ENCODE data around the gene NANOG.
"Not testable (repeated sequence)": the region's sequence is repeated elsewhere in the genome, so short reads cannot be mapped to it uniquely, and the experiment has no call there.

Gene NANOG

DNA sequence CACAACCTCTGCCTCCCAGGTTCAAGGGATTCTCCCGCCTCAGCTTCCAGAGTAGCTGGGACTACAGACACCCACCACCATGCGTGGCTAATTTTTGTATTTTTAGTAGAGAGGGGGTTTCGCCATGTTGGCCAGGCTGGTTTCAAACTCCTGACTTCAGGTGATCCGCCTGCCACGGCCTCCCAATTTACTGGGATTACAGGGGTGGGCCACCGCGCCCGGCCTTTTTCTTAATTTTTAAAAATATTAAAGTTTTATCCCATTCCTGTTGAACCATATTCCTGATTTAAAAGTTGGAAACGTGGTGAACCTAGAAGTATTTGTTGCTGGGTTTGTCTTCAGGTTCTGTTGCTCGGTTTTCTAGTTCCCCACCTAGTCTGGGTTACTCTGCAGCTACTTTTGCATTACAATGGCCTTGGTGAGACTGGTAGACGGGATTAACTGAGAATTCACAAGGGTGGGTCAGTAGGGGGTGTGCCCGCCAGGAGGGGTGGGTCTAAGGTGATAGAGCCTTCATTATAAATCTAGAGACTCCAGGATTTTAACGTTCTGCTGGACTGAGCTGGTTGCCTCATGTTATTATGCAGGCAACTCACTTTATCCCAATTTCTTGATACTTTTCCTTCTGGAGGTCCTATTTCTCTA is at the start of gene NANOG:
Gene NANOG (plus strand): TSS at position 519 of the 645 bp plus-strand sequence. CDS start 213 bp downstream, outside the sequence.
- not testable (repeated sequence) for DNase-seq

DNA sequence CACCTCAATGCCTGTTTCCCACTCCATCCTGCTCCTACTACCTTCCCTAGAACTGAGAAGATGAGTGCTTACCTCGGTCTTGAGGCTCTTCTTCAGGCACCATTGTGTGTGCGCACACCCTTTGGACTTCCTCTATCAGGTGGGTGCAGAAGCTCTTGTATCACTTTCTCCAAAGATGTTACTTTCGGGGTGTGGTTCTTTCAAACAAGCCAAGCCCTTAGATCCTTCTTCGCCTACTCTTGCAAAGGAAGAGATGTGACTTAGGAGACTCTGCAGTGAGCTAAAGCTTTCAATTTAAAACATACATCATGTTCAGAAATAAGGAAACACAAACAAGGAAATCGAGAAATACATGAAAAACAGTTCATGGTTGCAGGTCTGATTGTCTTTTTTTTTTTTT is 42.0 kb upstream of the NANOG start, which contains the start of gene CLEC4C:
Gene CLEC4C (minus strand): TSS at position 130 of the 400 bp plus-strand sequence. CDS start 27 bp downstream, at position 103.
- no peak for DNase-seq

DNA sequence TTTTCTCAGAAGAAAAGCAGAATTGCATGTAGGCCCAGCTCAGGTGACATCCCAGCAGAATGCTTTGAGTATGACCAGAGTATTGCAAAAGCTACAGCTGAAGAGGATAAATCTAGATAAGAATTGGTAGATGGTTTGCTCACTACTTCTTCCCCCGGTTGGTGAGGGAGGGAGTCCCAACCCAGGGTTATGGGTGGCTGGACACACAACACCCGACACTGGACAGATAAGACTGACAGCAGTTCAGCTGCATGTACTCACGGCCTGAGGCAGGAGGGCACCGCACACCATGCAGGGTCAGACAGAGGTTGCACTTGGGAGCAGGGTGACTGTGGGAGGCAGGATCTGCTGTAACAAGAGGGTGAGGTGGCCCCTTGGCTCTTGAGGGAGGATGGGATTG is 40.4 kb upstream of the NANOG start:
- no peak for DNase-seq

DNA sequence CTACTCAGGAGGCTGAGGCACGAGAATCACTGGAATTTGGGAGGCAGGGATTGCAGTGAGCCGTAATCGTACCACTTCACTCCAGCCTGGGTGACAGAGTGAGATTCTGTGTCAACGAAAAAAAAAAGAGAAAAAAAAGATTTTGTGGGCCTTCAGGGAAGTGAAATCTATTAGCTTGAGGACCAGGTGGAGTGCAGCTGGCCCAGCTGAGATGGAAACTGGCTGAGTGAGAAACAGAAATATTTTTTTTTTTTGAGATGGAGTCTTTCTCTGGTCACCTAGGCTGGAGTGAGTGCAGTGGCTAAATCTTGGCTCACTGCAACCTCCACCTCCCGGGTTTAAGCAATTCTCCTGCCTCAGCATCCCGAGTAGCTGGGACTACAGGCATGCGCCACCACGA is 39.8 kb upstream of the NANOG start:
- no peak for DNase-seq

DNA sequence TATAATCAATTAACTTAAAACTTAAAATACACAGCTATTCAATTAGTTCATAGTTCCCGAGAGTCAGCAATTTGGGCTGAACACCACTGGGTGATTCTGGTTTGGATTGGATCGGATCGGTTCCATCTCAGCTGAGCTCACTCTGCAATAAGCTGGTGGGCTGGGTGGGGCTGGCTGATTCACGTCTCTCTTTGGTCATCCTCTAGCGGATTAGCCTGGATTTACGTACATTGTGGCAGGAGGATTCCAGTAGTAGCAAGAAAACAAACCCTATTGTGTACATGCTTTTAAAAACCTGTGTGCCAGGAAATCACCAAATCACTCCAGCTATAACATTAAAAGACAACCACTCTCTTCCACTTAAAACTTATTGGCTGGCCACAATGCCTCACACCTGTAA is 38.9 kb upstream of the NANOG start:
- no peak for DNase-seq

DNA sequence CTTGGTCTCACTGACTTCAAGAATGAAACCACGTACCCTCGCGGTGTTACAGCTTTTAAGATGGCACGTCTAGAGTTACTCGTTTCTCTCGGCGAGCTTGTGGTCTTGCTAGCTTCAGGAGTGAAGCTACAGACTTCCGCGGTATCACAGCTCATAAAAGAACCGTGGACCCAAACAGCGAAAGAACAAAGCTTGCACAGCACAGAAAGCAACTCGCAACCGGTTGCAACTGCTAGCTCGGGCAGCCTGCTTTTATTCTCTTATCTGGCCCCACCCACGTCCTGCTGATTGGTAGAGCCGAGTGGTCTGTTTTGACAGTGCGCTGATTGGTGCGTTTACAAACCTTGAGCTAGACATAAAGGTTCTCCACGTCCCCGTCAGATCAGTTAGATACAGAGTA is 37.8 kb upstream of the NANOG start:
- DNase-seq = no peak

DNA sequence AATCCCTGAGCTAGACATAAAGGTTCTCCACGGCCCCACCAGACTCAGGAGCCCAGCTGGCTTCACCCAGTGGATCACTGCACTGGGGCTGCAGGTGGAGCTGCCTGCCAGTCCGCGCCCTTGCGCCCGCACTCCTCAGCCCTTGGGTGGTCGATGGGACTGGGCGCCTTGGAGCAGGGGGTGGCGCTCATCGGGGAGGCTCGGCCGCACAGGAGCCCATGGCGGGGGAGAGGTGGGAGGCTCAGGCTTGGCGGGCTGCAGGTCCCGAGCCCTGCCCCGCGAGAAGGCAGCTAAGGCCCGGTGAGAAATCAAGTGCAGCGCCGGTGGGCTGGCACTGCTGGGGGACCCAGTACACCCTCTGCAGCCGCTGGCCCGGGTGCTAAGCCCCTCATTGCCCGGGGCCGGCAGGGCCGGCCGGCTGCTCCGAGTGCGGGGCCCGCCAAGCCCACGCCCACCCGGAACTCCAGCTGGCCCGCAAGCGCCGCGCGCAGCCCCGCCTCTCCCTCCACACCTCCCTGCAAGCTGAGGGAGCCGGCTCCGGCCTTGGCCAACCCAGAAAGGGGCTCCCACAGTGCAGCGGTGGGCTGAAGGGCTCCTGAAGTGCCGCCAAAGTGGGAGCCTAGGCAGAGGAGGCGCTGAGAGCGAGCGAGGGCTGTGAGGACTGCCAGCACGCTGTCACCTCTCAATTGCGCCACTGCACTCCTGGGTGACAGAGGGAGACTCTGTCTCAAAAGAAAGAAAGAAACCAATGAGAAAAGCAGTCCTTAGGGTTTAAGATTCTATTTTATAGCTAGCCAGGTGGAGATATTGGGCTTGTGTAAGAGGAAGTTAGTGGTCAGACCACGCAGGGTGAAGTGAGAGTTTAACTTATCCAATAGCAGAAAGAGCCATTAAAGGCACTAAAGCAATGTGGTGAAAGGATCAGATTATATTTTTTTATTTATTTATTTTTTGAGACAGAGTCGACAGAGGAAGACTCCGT is 37.0 kb upstream of the NANOG start:
- DNase-seq = not testable (repeated sequence)

DNA sequence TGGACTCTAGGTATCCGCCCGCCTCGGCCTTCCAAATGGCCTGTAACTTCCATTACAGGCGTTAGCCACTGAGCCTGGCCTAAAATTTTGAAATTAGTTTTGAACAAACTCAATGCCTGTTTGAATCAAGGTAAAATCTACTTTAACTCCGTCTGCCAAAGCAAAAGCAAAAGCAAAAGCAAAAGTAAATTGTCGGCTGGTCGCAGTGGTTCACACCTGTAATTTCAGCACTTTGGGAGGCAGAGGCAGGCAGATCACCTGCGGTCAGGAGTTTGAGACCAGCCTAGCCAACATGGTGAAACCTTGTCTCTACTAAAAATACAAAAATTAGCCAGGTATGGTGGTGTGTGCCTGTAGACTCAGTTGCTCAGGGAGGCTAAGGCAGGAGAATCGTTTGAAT is 33.5 kb upstream of the NANOG start:
- DNase-seq = not testable (repeated sequence)

DNA sequence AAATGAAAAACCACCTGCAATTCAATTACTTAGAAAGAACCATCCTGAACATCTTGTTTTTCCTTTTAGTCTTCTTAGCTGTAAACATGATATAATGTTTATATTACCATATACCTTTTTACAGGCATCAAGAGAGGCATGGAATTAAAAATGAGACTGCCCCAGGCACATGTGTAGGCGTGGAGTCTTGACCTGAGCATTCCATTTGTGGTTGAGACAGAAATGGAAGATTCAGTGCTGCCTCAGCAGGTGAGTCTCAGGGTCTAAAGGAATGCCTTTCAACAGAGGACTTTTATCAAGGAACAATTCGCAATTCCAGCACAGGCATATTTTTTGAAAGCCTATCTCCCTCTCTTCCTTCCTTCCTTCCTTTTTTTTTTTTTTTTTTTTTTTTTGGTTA is 32.2 kb upstream of the NANOG start:
- DNase-seq = no peak

DNA sequence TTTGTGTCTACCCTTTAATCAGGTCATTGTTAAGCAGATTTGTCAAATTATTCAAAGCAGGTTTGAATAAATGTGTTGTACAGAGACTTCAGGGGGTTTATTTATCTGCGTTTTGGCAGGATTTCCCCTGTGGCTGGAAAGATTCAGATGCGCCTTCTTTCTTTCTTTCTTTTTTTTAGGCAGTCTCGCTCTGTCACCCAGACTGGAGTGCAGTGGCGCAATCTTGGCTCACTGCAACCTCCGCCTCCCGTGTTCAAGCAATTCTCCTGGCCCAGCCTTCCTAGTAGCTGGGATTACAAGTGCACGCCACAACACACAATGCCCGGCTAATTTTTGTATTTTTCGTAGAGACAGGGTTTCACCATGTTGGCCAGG is 30.4 kb upstream of the NANOG start:
- no peak for DNase-seq

DNA sequence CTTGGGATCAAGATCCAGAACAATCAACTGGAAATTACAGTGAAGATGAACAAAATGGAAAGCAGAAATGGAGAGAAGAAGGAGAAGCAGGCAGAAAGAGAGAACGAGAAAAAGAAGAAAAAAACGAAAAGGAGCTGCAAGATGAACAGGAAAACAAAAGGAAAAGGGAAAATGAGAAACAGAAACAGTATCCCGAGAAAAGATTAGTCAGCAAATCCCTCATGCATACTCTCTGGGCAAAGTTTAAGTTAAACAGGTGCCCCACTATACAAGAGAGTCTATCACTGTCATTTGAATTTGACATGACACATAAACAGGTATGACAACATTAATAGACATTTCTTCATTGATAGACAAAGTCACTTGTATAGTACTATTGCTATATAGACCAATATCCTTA is 19.2 kb upstream of the NANOG start:
- no peak for DNase-seq

DNA sequence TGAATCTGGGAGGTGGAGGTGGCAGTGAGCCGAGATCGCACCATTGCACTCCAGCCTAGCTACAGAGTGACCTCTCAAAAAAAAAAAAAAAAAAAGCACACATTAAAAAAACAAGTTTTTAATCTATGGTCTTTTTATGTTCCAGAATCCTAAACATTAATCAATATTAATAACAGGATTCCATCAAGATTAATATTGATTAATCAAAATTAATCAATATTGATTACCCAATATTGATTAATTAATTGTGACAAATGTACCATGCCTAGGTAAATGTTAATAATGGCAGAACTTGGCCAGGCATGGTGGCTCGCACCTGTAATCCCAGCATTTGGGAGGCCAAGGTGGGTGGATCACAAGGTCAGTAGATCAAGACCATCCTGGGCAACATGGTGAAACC is 7.9 kb upstream of the NANOG start:
- DNase-seq = no peak

DNA sequence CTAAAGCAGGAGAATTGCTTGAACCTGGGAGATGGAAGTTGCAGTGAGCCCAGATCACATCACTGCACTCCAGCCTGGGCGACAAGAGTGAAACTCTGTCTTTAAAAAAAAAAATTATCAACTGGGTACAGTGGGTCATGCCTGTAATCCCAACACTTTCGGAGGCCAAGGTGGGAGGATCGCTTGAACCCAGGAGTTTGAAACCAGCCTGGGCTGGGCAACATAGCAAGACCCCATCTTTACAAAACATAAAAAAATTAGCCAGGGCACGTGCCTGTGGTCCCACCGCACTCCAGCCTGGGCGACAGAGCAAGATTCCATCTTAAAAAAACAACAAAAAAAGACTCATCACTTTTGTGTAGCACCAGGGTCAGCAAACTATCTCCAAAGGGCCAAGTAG is 7.1 kb upstream of the NANOG start:
- DNase-seq = no peak

DNA sequence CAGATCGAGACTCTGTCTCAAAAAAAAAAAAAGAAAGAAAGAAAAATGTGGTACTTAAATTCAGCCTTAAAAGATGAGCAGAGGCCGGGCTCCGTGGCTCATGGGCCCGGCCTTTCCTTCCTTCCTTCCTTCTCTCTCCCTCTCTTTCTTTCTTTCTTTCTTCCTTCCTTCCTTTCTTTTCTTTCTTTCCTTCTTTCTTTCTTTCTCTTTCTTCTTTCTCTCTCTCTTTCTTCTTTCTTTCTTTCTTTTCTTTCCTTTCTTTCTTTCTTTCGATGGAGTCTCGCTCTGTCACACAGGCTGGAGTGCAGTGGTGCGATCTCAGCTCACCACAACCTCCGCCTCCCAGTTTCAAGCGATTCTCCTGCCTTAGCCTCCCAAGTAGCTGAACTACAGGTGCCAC is 5.8 kb upstream of the NANOG start:
- DNase-seq = not testable (repeated sequence)

DNA sequence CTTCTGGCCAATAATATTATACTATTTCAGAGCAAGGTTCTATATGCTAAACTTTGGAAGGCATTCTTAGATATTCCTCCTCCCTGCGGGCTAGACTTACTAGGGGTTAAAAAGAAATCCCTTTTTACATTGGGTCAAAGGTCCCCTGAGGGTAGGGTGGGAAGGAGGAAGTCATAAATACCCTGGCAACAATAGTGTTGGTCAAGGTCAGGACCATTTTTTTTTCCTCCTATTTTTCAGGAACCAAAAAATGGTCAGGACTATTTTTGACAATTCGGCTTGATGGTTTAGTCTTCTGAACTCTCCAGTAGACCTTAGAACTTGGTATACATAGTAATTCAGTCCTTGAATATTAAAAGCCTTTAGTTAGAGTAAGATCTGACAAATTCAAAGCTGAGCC is 4.5 kb upstream of the NANOG start:
- no peak for DNase-seq

DNA sequence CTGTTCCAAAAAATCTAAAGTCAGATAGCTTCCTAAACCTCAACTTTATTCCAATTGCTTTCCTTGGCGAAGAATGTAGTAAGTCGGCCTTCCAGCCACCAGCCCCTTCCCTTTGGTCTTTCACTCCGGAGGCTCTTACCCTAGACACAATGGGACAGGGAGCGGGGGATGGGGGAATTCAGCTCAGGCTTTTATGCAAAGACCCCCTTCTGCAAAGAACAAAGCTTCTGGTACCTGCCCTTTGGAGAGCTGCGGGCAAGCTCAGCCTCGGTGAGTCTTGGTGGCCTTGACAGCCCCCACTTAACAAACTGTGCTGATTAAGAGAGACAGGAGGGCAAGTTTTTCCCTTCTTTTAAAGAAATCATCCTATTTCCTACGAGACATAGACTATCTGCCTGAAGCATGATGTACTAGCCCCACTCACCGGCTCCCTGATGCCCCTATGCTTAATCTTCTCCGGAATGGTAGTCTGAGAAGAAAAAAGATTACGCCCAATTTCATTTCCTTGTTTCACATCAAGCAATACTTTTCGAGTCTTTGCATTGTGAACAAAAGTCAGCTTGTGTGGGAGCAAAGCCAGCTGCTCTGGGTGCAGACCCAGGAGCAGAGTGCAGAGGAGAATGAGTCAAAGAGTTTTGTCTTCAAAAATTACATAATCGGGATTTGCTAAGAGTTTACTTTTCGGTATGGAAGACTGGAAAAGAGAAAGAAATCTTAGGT is 1.5 kb upstream of the NANOG start:
- no peak for DNase-seq

DNA sequence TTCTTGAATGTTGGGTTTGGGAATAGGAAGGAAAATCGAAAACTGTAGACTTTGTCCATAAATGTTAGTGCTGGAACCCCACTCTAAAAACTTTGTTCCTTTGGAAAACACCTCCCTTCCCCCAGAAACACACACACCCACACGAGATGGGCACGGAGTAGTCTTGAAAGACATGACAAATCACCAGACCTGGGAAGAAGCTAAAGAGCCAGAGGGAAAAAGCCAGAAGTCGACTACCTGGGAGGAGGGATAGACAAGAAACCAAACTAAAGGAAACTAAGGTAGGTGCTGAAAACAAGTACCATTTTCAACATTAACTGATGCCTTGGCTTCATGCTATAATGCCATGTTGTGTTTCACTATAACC is 925 bp upstream of the NANOG start:
- no peak for DNase-seq

DNA sequence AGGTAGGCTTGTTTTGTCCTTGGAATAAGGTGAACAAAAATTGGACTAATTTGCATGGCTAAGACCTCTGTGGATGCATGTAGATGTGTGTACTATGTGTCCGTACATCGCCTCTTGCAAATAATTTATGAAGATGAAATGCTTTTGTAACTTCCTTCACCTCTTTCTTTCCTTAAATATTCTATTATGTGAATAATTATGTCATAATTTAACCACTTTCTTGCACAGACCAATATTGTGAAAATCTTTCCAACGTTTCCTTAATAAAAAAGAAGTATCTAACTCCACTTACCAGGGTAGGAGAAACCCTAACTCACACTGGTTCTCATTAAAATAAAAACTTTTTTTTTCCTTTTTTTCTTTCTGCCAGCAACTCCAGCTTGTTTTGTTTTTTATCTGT is 4.0 kb downstream of the NANOG start:
- no peak for DNase-seq

DNA sequence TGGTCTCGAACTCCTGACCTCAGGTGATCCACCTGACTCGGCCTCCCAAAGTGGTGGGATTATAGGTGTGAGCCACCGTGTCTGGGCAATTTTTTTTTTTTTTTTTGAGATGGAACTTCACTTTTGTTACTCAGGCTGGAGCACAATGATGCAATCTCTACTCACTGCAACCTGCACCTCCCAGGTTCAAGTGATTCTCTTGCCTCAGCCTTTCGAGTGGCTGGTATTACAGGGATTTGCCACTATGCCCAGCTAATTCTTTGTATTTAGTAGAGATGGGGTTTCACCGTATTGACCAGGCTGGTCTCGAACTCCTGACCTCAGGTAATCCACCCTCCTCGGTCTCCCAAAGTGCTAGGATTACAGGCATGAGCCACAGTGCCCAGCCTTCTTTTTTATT is 8.1 kb downstream of the NANOG start:
- DNase-seq = not testable (repeated sequence)

DNA sequence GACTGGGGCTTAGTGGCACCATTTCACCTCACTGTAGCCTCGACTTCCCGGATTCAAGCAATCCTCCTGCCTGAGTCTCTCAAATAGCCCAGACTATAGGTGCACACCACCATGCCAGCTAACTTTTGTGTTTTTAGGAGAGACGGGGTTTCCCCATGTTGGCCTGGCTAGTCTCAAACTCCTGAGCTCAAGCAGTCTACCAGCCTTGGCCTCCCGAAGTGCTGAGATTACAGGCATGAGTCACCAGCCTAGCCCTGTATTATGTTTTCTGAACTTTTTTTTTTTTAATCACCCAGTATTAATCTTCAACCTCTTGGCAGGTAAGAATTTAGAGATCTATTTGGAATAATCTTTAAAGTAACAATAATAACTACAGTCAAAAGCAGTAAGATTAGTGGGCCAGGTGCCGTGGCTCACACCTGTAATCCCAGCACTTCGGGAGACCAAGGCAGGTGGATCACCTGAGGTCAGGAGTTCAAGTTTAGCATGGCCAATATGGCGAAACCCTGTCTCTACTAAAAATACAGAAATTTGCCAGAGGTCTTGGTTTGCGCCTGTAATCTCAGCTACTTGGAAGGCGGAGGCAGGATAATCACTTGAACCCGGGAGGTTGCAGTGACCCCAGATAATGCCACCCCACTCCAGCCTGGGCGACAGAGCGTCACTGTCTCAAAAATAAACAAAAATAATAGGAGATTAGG is 8.6 kb downstream of the NANOG start:
- no peak for DNase-seq

DNA sequence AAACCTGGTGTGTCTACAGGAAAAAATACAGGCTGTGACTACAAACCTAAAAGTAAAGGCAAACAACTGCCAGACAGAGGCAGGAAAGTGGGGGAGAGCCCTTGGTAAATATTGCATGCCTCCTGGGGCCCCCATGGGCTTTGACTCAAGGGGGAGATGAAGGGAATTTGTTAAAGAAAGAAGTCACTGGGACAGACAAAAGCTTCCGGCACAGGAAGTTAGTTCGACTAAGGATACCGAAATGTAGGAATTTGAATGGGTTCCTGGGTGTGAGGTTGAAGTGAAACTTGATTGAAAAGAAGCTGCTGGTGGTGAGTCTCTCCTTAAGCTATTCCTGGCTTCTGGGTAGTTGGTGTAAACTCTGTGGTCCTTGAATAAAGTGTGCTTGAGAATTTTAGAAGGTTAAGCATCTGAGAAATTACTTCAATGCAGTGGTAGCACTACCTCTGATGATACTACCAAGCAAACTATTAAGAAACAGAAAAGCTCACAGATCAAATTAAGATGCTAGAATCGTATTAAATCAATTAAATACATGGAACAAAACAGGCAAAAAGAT is 9.6 kb downstream of the NANOG start:
- not testable (repeated sequence) for DNase-seq

DNA sequence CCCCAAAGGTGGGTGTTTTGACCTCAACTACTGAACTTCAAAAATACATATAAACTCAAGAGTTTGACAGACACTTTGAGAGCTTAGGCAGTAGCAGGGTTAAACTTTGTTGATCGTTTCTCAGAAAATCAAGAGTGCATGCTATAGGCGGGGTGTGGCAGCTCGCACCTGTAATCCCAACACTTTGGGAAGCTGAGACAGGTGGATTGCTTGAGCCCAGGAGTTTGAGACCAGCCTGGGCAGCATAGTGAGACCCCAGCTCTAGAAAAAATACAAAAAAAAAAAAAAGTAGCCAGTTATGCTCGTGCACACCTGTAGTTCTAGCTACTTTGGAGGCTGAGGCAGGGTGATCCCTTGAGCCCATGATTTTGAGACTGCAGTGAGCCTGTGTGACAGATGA is 12.3 kb downstream of the NANOG start:
- no peak for DNase-seq

DNA sequence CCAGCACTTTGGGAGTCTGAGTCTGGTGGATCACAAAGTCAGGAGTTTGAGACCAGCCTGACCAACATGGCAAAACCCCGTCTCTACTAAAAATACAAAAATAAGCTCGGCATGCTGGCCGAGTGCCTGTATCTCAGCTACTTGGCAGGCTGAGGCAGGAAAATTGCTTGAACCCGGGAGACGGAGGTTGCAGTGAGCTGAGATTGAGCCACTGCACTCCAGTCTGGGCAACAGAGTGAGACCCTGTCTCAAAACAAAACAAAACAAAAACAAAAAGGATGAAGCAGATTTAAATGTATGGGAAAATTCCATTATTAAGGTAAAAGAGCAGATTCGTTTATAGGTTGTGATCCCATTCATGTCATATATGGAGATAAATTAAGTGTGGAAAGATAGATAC is 17.1 kb downstream of the NANOG start:
- not testable (repeated sequence) for DNase-seq
